Gastrocnemius medialis (tissue), 4 donors: ENCODE results near the gene MYO15A.

Source experiments
- POLR2A ChIP-seq, 2 donors: fragments of 450-650 bp; IDR thresholded peaks; one replicate each; pipeline ENCODE4 v1.6.1; 2017; ENCODE audit warnings: antibody characterized with exemption in 2 of 2, mild to moderate bottlenecking in 2 of 2, moderate library complexity in 2 of 2
- TF ChIP-seq, protein P1 (sequence below), 5 experiments: fragments of 450-650 bp in 3 of 5; fragments of 200-600 bp in 2 of 5; sonication (generic) in 2 of 5; IDR thresholded peaks in 4 of 5; conservative IDR thresholded peaks in 1 of 5; 1 replicate in 4 of 5; 2 replicates in 1 of 5; pipeline ENCODE4 v1.5.1; 2016 to 2019; ENCODE audit warnings: antibody characterized with exemption in 5 of 5, mild to moderate bottlenecking in 3 of 5, moderate library complexity in 3 of 5

DNA sequence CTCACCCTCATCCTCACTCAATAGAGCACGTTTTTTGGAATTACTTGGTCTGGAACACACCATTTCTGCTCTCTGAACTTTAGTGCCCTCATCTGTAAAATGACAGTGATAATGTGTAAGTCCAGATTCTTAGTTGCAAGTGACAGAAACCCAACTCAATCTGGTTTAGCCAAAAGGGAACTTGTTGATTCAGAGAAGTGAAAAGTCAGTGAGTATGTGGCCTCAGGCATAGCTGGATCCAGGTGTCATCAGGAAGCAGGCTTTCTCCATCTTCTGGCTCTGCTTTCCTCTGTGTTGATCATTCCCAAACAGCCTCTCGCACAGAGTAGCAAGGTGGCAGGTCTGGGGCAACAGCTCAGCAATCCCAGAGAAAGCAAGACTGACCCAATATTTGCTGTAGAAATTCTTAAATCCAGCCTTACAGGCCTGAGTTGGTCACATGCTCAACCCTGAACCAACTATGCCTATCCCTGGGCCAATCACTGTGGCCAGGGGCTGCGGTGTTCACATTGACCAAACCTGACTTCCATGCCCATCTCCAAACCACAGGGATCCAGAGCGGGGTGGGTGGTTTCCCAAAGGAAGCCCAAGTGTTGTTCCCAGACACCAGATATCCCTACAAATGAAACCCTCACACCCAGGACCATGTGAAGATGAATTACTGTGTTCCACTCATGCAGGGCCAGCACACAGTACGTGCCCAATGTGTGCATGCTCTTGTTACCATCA is 51.7 kb downstream of the MYO15A start:
- TF ChIP-seq, protein P1, sequence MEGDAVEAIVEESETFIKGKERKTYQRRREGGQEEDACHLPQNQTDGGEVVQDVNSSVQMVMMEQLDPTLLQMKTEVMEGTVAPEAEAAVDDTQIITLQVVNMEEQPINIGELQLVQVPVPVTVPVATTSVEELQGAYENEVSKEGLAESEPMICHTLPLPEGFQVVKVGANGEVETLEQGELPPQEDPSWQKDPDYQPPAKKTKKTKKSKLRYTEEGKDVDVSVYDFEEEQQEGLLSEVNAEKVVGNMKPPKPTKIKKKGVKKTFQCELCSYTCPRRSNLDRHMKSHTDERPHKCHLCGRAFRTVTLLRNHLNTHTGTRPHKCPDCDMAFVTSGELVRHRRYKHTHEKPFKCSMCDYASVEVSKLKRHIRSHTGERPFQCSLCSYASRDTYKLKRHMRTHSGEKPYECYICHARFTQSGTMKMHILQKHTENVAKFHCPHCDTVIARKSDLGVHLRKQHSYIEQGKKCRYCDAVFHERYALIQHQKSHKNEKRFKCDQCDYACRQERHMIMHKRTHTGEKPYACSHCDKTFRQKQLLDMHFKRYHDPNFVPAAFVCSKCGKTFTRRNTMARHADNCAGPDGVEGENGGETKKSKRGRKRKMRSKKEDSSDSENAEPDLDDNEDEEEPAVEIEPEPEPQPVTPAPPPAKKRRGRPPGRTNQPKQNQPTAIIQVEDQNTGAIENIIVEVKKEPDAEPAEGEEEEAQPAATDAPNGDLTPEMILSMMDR (IDR thresholded peaks at IDR 0.05 in 4 of 5, conservative IDR thresholded peaks at IDR 0.05 in 1 of 5) = no peak
- TF ChIP-seq POLR2A (IDR thresholded peaks at IDR 0.05) = no peak
